GM21717 (cell line): ENCODE data around the gene TIMM50.
A peak's percentile ranks its signal among the peaks of the same experiment; 100 is the strongest.
"Not testable (repeated sequence)": the region's sequence is repeated elsewhere in the genome, so short reads cannot be mapped to it uniquely, and the experiment has no call there.

Experiments used
- ATAC-seq: cut with Tn5 transposase; IDR thresholded peaks from one replicate; pipeline ENCODE4 v1.9.1; 2021; ENCODE audit warnings: mild to moderate bottlenecking, moderate library complexity; ENCODE audit not compliant: unreplicated experiment

The TIMM50 gene

GRCh38 chr19:39480337-39481228 lies at the start of gene TIMM50:
TSS of gene TIMM50 (plus strand) at chr19:39480838. CDS start at chr19:39480854, 16 bp downstream.
- peak; percentile 78 for ATAC-seq

- no peak for ATAC-seq
Measured at GRCh38 chr19:39432677-39433025, 48.0 kb upstream of the TIMM50 start.

- no peak for ATAC-seq
Measured at GRCh38 chr19:39433480-39434079, 47.1 kb upstream of the TIMM50 start.

DNA sequence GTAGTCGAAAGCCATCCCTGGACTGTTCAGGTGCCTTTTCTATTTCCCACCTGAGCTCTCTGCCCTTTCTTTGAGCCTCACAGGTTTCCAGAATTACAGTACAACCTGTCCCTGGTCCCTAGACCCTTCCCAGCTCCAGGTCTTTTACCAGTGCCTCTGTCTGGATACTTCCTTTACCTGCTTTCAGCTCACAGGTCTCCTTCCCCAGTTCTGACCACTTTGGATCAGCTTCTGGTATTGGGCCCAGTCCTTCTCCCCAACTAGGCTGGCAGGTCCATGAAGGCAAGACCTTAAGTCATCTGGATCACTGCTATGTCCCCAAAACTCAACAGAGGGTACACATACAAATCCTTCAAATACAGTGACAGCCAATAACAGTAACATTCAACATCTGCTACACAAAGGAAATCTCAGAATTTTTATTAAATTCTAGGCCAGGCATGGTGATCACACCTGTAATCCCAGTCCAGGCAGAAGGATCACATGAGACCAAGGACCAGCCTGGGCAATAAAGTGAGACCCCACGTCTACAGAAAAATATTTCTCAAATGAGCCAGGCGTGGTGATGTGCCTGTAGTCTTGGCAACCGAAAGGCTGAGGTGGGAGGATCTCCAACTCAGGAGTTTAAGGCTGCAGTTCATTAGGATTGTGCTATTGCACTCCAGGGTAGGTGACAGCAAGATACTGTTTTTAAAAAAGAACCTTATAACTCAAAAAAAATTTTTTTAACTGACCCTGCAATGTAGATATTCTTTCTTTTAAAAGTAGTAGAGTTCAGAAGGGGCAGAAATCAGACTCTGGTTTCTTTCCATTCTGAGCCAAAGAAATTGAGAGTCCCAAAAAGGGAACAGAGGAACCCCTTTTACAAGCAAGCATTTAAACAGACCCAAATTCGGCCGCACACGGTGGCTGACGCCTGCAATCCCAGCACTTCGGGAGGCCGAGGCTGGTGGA lies 46.2 kb upstream of the TIMM50 start:
- no peak for ATAC-seq

DNA sequence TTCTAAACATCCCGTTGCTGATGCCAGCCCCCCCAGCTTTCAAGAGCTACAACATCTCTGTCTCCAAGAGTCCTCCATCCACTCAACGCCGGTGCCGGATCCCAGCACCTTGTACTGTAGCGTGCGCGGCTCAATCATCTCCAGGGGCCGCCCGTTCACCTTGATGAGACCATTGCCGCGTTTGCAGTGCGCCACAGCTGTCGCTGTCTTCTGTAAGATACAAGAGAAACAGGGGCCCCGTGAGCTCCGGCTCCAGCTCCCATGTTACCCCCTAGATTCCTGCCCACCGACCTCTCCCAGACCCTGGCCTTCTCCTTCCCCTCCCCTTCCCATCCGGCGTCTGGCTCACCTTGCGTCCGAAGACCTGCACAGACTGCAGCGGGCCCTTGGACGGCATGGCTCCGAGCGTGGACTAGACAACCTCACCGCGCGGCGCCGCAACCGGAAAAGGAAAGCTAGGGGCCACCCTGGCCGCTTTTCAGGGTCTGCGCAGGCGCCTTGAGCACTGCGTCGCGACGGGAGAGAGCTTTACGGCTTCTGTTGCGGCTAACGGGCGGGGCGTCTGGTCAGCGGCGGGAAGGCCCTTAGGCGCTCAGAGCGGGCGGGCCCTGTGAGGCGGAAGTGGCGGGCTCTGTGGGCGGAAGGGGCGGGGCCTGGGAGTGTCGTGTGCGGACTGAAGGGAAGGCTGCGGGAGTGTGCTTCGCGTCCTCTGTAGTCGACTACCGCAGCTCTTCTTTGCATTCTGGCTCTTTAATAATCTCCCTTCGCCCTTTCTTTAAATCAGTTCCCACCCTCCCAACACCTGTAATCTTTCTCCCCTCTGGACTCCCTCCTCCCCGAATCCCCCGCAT lies 44.9 kb upstream of the TIMM50 start, which contains the start of gene RPS16:
Gene RPS16 (minus strand): TSS at position 451 of the 851 bp plus-strand sequence. CDS start 54 bp downstream, at position 397.
- peak; percentile 51 for ATAC-seq

DNA sequence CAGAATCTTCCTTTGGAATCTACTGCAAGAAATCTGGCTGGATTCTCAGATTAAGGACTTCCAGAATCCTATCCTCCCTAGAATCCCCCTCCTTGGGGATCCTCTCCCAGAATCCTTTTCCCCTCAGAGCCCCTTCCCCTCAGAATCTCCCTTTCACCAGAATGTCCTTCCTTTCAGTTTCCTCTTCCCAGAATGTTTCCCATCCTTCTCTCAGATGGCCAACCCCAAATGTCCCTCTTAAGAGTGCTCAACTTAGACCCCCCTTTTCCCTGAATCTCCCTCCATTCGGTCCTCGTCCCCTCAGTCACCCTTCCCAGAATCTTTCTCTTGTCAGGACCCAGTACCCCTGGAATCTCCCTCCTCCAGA lies 44.3 kb upstream of the TIMM50 start:
- ATAC-seq, result no peak

DNA sequence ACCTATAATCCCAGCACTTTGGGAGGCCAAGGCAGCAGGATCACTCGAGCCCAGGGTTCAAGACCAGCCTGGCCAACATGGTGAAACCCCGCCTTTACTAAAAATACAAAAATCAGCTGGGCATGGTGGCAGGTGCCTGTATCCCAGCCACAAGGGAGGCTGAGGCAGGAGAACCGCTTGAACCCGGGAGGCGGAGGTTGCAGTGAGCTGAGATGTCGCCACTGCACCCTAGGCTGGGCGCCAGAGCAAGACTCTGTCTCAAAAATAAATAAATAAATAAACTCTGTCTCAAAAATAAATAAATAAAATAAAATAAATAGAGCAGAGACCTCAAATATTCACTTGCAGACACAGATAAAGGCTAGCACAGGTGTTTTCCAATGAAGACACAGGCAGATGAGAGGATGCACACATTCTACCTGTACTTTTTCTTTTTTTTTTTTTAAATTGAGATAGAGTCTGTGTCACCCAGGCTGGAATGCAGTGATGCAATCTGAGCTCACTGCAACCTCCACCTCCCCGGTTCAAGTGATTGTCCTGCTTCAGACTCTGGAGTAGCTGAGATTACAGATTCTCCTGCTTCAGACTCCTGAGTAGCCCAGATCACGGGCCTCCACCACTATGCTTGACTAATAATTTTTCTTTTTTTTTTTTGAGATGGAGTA lies 42.2 kb upstream of the TIMM50 start:
- ATAC-seq, result no peak

- no peak for ATAC-seq
Measured at GRCh38 chr19:39444598-39445195, 35.9 kb upstream of the TIMM50 start.

GRCh38 chr19:39445196-39446111 lies 35.2 kb upstream of the TIMM50 start, which contains the start of gene SUPT5H:
TSS of gene SUPT5H (plus strand) at chr19:39445582. CDS start at chr19:39445891, 309 bp downstream.
- peak; percentile 65 for ATAC-seq

- no peak for ATAC-seq
Measured at GRCh38 chr19:39446365-39447084, 34.1 kb upstream of the TIMM50 start.

DNA sequence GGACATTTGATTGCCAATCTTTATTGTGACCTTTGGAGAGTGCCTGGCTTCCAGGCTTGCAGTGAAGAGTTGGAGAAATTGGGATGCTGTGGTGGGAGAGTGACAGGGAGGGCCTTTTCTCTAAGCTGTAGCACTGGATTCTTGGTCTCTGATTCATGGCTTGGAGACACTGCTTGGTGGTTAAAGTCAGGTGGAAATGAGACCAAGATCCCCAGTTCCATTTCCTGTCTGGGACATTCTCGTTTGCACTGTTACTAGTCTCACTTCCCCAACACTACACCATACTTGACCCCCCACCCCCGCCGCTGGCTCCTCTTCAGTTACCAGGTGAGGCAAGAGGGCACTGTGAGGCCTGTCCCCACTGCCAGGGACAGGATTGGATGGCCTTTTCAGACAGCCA lies 32.4 kb upstream of the TIMM50 start:
- no peak for ATAC-seq

DNA sequence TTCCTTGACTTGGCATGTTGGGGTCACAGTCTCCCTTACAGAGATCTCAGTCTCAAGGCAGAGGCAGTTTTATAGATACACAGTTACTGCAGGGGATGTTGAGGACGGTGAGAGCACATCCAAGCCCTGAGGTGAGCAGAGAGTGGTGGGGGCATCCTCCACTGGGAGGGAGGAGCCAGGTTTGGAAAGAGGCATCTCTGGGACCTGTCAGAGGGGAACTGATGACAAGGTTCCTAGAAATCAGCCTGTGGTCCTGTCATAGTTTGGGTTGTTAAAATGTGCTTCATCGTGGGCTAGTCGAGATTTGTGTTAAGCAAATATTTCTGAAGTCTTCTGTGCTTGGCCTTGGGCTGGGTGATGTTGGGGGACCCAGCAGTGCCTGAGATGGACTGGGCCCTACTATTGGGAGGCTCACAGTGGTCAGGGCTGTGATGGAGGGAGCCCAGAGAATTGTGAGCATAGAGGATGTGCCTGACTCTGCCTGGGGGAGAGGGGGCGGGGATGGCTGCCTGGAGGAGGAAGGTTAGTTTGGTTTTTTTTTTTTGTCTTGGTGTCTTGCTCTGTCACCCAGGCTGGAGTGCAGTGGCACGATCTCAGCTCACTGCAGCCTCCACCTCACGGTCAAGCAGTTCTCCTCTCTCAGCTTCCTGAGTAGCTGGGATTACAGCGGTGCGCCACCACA lies 31.4 kb upstream of the TIMM50 start:
- ATAC-seq, result no peak

GRCh38 chr19:39451257-39451656 lies 29.4 kb upstream of the TIMM50 start:
- ATAC-seq, result not testable (repeated sequence)

GRCh38 chr19:39463403-39463802 lies 17.2 kb upstream of the TIMM50 start:
- no peak for ATAC-seq

- no peak for ATAC-seq
Measured at GRCh38 chr19:39465956-39466747, 14.5 kb upstream of the TIMM50 start.

GRCh38 chr19:39467941-39468340 lies 12.7 kb upstream of the TIMM50 start:
- ATAC-seq, result no peak
